ENCODE data around the gene BICDL1. TPM values are rescaled to one million over a fixed set of nuclear protein-coding genes. Genes with fewer than 3 reads are reported as not detected.

Gene BICDL1
- polyA plus RNA-seq, 1 of the 3 experiments (the other 2 are of a cell fraction): 0.35 TPM

GRCh38 chr12:120132054-120132836, 143.2 kb downstream of the BICDL1 start:
- no peak for DNase-seq
- Histone ChIP-seq H3K4me3 (ENCODE audit: low read depth in 2 of 2, low read length in 1 of 2) (no peak overlapping the region), H3K9ac (no peak overlapping the region), H2AFZ (ENCODE audit: low read depth) (no peak overlapping the region), H3K36me3 (replicated peaks in 1 of 2; ENCODE audit: control insufficient read depth in 1 of 2, insufficient read depth in 2 of 2, low read length in 1 of 2) (peaks cover 64 to 83% of the 10 kb centered on the region in 2 experiments), H4K20me1 (ENCODE audit: insufficient read depth) (no peaks in the 10 kb centered on the region), H3K27ac (ENCODE audit: low read depth in 2 of 2, low read length in 1 of 2) (no peak overlapping the region), H3K4me2 (no peak overlapping the region), H3K79me2 (ENCODE audit: insufficient read depth) (no peaks in the 10 kb centered on the region), H3F3A (replicated peaks; ENCODE audit: insufficient read depth) (peaks cover 2% of the 10 kb centered on the region), H3K9me2 (no peaks in the 10 kb centered on the region), H3K4me1 (ENCODE audit: control insufficient read depth in 1 of 2, insufficient read depth in 2 of 2, low read depth in 1 of 2, low read length in 1 of 2) (no peaks in the 10 kb centered on the region), H3K9me3 (no peaks in the 10 kb centered on the region), H3K27me3 (ENCODE audit: insufficient read depth) (no peaks in the 10 kb centered on the region)
- 93% methylated on average over 9 of the region's 9 CpGs for WGBS (ENCODE audit: low lambda C conversion rate)
- TF ChIP-seq FOXM1 (IDR thresholded peaks at IDR 0.05; ENCODE audit: low read depth) (no peak), POLR2AphosphoS5 (IDR thresholded peaks at IDR 0.05; ENCODE audit: low read depth, low read length) (no peak), GABPA (IDR thresholded peaks at IDR 0.05; ENCODE audit: low read depth) (no peak), GATA2 (CRISPR knock-in tag; IDR thresholded peaks at IDR 0.05) (no peak)
- POLR2A ChIA-PET: no interaction called here
- CTCF ChIA-PET: interaction anchor here (1.2 kb wide), 1 partner anchor 69 kb away, joined by 3 read pairs; the partner anchor contains the start of gene RPLP0

- POLR2A ChIA-PET: no interaction called here
- no peaks in the 10 kb centered on the region for H3F3A ChIP-seq (replicated peaks; ENCODE audit: insufficient read depth)
- TF ChIP-seq ZBTB33 (IDR thresholded peaks at IDR 0.05; ENCODE audit: borderline replicate concordance, low read depth): no peak
- no peak for TF ChIP-seq NRF1 (IDR thresholded peaks at IDR 0.05; ENCODE audit: low read depth, low read length)
- no peak for TF ChIP-seq EZH2phosphoT487 (IDR thresholded peaks at IDR 0.05; ENCODE audit: borderline replicate concordance, low read depth)
- TF ChIP-seq RAD21 (IDR thresholded peaks at IDR 0.05; ENCODE audit: low read length): no peak
- TF ChIP-seq CTCF (IDR thresholded peaks at IDR 0.05): no peak
- no peak for TF ChIP-seq FOXJ3 (CRISPR knock-in tag; IDR thresholded peaks at IDR 0.05)
- no peak for TF ChIP-seq SIN3A (IDR thresholded peaks at IDR 0.05; ENCODE audit: borderline replicate concordance, low read depth, low read length)
- TF ChIP-seq YY1 (IDR thresholded peaks at IDR 0.05; ENCODE audit: low read depth): no peak
- no peak for TF ChIP-seq GABPA (IDR thresholded peaks at IDR 0.05; ENCODE audit: low read depth)
- no peak for TF ChIP-seq NFIC (IDR thresholded peaks at IDR 0.05; ENCODE audit: borderline replicate concordance)
- TF ChIP-seq RXRA (IDR thresholded peaks at IDR 0.05; ENCODE audit: borderline replicate concordance, low read depth): no peak
- no peak for TF ChIP-seq REST (IDR thresholded peaks at IDR 0.05; ENCODE audit: low read depth, low read length)
Measured at GRCh38 chr12:120132863-120133385, 143.9 kb downstream of the BICDL1 start.

More at GRCh38 chr12:120132863-120133385, 143.9 kb downstream of the BICDL1 start:
- Histone ChIP-seq H3K4me3 (ENCODE audit: low read depth in 2 of 2, low read length in 1 of 2) (no peak overlapping the region), H3K9me3 (no peaks in the 10 kb centered on the region), H3K27me3 (ENCODE audit: insufficient read depth) (no peaks in the 10 kb centered on the region), H3K9ac (no peak overlapping the region), H2AFZ (ENCODE audit: low read depth) (no peak overlapping the region), H3K27ac (ENCODE audit: low read depth in 2 of 2, low read length in 1 of 2) (no peak overlapping the region), H3K9me2 (no peaks in the 10 kb centered on the region), H3K4me1 (ENCODE audit: control insufficient read depth in 1 of 2, insufficient read depth in 2 of 2, low read depth in 1 of 2, low read length in 1 of 2) (no peaks in the 10 kb centered on the region), H3K79me2 (ENCODE audit: insufficient read depth) (no peaks in the 10 kb centered on the region), H4K20me1 (ENCODE audit: insufficient read depth) (no peaks in the 10 kb centered on the region), H3K36me3 (replicated peaks in 1 of 2; ENCODE audit: control insufficient read depth in 1 of 2, insufficient read depth in 2 of 2, low read length in 1 of 2) (peaks cover 60 to 83% of the 10 kb centered on the region in 2 experiments), H3K4me2 (no peak overlapping the region)
- WGBS (ENCODE audit: low lambda C conversion rate): 81% methylated on average over 5 of the region's 6 CpGs
- DNase-seq: no peak
- CTCF ChIA-PET: no interaction called here
